Pancreas (tissue), 10 donors: ENCODE measurements around the gene KRTDAP. TPM values are rescaled to one million over a fixed set of nuclear protein-coding genes. Genes with fewer than 3 reads are reported as not detected.

ENCODE experiments used
- ATAC-seq, 4 donors: fragments of 200-7000 bp; cut with Tn5 transposase; one replicate each; pipeline versions ENCODE4 v1.8.0 to v1.9.1; 2020; ENCODE audit warnings: mild to moderate bottlenecking in 4 of 4, moderate library complexity in 4 of 4
- DNase-seq, 6 donors: peaks; one replicate each; pipeline ENCODE4 v3.0.0-alpha.2; 2020
- FAIRE-seq: peaks from 2 replicates; lab custom pipeline; 2012; peaks lifted over from hg19 to GRCh38; lab: Jason Lieb, UNC
- H3K27ac ChIP-seq, 4 donors: fragments of 200-600 bp; sonication (generic); 1 replicate in 3 of 4; 2 replicates in 1 of 4; pipeline versions ENCODE4 v1.5.0 to v1.8.0; 2020
- H3K27me3 ChIP-seq, 4 donors: fragments of 200-600 bp; one replicate each; pipeline ENCODE4 v1.8.0; 2021
- H3K36me3 ChIP-seq, 3 donors: fragments of 200-600 bp; sonication (generic) in 1 of 3; one replicate each; pipeline versions ENCODE4 v1.5.0 to v1.8.0; 2020 to 2021
- H3K4me1 ChIP-seq, 3 donors: fragments of 200-600 bp; one replicate each; pipeline ENCODE4 v1.8.0; 2021
- H3K4me3 ChIP-seq, 4 donors: fragments of 200-600 bp; sonication (generic) in 2 of 4; one replicate each; pipeline versions ENCODE4 v1.5.0 to v1.8.0; 2020 to 2021
- H3K9me3 ChIP-seq, 4 donors: fragments of 200-600 bp; one replicate each; pipeline ENCODE4 v1.8.0; 2021
- CTCF ChIP-seq, 4 donors: fragments of 200-600 bp; sonication (generic) in 3 of 4; IDR thresholded peaks; one replicate each; pipeline versions ENCODE4 v1.5.0 to v1.8.0; 2021; ENCODE audit warnings: antibody characterized with exemption in 4 of 4
- WGBS, 2 donors: extraction: QIAGEN DNeasy Blood & Tissue Kit; methylation state at CpG; one replicate each; pipeline ENCODE4 v1.1.7; 2013; 5-methylcytosine and 5-hydroxymethylcytosine counted together
- intact Hi-C, 3 donors: fragments of 100-400 bp; cut with DNase I; formaldehyde crosslinking; loops; one replicate each; pipeline versions ENCODE4 v1.11.1 to v1.14.2; 2022
- polyA plus RNA-seq, 2 donors: library from polyadenylated mRNA; stranded (reverse); fragments of 200-250 nt; gene quantifications; one replicate each; pipeline ENCODE4 v1.2.3, GENCODE V29; 2013
- total RNA-seq, 6 donors: library from RNA; stranded (reverse); fragmentation: NEBNext Ultra II Directional in 4 of 6; extraction: Animal tissue kit (Norgen Biotek cat#: 25700) in 4 of 6; gene quantifications; one replicate each; pipeline versions ENCODE4 v1.2.1 to v1.2.4, GENCODE V29; 2021 to 2023
- donor health status: healthy with polysubstance abuse.
- donor health status: DM: no; HTN: no; CAD: no; lungs with moderate emphysema.
- donor health status: DM: no; HTN: no; CAD: no.
- donor health status: control.
- donor health status: control.
- donor health status: Bipolar disorder and iron deficiency.
- donor health status: DM: yes; HTN: yes; CAD: no.
- donor health status: DM: no; HTN: no; CAD: no.
- donor health status: DM: no; HTN: no; CAD: no.
- donor health status: DM: yes; HTN: yes; CAD: no.

KRTDAP gene
- total and polyA plus RNA-seq, 8 donors = 0.35 to 2.0 (median 1.3) TPM; not detected in 4

DNA sequence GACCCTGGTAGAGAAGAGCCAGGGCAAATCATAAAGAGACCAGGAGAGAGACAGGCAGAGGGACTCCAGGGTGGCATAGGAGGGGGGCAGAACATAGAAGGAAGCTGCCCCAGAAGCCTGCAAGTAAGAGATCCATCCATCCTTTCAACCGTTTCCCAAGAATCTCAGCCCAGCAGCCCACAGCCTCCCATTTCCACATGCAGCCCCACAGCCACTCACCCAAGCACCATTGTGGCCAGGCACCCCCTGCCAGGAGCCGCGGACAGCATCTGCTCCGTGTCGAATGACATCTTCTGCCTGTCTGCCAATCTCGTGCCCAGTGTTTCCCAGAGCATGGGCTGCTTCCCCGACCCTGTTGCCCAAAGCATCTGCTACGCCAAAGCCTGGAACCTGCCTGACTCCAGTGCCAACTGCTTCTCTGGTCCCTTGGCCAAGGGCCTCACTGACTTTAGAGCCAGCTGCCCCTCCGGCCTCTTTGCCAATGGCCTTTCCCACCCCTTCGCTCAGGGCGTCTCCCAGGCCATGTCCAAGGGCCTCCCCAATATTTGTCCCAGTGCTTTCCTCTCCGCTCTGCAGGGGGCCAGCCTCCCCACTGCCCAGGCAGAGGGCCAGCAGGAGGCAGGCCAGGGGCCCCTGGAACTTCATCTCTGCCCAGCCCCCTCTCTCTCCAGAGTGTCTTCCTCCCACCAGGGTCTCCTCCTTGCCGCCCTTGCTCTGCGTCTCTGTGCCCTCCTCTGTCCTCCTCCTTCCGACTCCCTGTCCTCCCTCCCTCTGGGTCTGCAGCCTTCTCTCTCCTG, 22.8 kb upstream of the KRTDAP start:
- no peak for FAIRE-seq
- Histone ChIP-seq H3K27ac (no peak overlapping the region), H3K27me3 (no peaks in the 10 kb centered on the region), H3K36me3 (no peaks in the 10 kb centered on the region), H3K4me3 (no peak overlapping the region), H3K9me3 (no peaks in the 10 kb centered on the region), H3K4me1 (peaks cover 0 to 8% (median 4%) of the 10 kb centered on the region in 3 donors)
- no peak for TF ChIP-seq CTCF (IDR thresholded peaks at IDR 0.05)
- no peak for ATAC-seq
- DNase-seq = no peak
- intact Hi-C loops = no loop called here
- WGBS, 2 donors = 85 to 89% methylated on average over 15 of the region's 15 CpGs

- Histone ChIP-seq H3K27ac (no peak overlapping the region), H3K4me3 (no peak overlapping the region), H3K36me3 (no peaks in the 10 kb centered on the region), H3K4me1 (peaks cover 0 to 8% (median 4%) of the 10 kb centered on the region in 3 donors), H3K27me3 (no peaks in the 10 kb centered on the region), H3K9me3 (no peaks in the 10 kb centered on the region)
- DNase-seq = peak in 1 of 6 donors; percentile 52
- 70 to 84% methylated on average over 7 of the region's 7 CpGs for WGBS, 2 donors
- intact Hi-C loops = no loop called here
- FAIRE-seq = no peak
- no peak for ATAC-seq
- TF ChIP-seq CTCF (IDR thresholded peaks at IDR 0.05) = no peak
Observed at GRCh38 chr19:35511337-35511736, 21.1 kb upstream of the KRTDAP start.

GRCh38 chr19:35510626-35510964, 20.3 kb upstream of the KRTDAP start:
- Histone ChIP-seq H3K4me1 (peaks cover 0 to 8% (median 4%) of the 10 kb centered on the region in 3 donors), H3K36me3 (peaks cover 0 to 4% (median 0%) of the 10 kb centered on the region in 3 donors), H3K27ac (peak overlapping the region; percentile 79 to 87 (median 80)), H3K9me3 (no peaks in the 10 kb centered on the region), H3K4me3 (peak overlapping the region in 3 of 4 donors; percentile 26 to 64 (median 51)), H3K27me3 (no peaks in the 10 kb centered on the region)
- peak in 3 of 4 donors; percentile 1 to 2 (median 1) for ATAC-seq
- 6 to 13% methylated on average over 15 of the region's 15 CpGs for WGBS, 2 donors
- no peak for FAIRE-seq
- DNase-seq = no peak
- intact Hi-C loops = no loop called here
- TF ChIP-seq CTCF (IDR thresholded peaks at IDR 0.05) = no peak

DNA sequence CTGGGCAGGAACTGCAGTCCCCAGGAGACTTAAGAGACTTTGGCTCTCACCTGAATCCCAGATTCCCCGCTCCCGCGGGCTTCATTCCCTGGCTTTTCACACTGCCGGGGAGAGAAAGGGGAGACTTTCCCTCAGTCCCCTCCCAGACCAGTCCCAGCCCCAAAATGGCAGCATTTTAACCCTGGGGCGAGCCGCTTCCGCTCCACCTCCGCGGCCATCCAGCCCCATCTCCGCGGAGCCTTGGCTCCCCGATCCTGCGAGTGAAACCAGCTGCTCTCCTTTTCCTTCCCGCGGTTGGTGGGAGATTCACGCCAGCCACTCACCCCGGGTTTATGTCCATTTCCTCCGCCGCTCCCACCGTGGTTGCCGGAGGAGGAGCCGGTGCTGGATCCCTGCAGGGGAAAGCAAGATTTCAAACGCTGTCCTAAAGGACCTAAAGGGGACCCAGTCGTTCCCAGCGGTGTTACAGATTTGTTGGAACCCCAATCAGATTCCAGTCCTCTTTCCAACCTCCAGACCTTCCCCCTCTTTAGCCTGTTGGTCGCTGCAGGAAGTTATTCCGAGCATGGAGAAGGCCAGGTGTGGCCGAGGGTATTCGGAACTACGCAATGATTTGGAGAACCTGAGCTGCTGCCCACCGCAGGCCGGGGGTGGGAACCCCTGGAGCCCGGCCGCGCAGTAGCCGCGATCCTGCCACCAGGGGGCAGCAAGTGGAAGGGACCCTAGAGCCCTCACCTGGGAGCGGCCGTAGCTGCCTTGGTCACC, 19.8 kb upstream of the KRTDAP start:
- DNase-seq (peak; percentile 84 to 99 (median 94)), FAIRE-seq (no peak), ATAC-seq (peak; percentile 87 to 94 (median 90))
- peak; percentile 96 to 99 (median 97) for TF ChIP-seq CTCF (IDR thresholded peaks at IDR 0.05)
- Histone ChIP-seq H3K4me3 (peak overlapping the region; percentile 26 to 64 (median 41)), H3K9me3 (no peaks in the 10 kb centered on the region), H3K27ac (peak overlapping the region; percentile 79 to 87 (median 80)), H3K36me3 (peaks cover 0 to 8% (median 0%) of the 10 kb centered on the region in 3 donors), H3K27me3 (no peaks in the 10 kb centered on the region), H3K4me1 (peaks cover 0 to 8% (median 4%) of the 10 kb centered on the region in 3 donors)
- 0 to 2% methylated on average over 37 to 39 of the region's 39 CpGs for WGBS, 2 donors
- intact Hi-C loops = no loop called here
